Activated T-cell treated with anti-CD3 and anti-CD28 coated beads, Interleukin-2, amount 50 U/mL, for 72 hours (primary cell): ENCODE measurements around the gene LGI4. TPM values are rescaled to one million over a fixed set of nuclear protein-coding genes. Genes with fewer than 3 reads are reported as not detected.
A peak's percentile ranks its signal among the peaks of the same experiment; 100 is the strongest.

Source experiments
- ATAC-seq, 2 donors: fragments of 150-1000 bp; cut with Tn5 transposase; replicated peaks in 1 of 2; 2 replicates each; pipeline ENCODE4 v1.10.0; 2021; ENCODE audit warnings: moderate library complexity in 2 of 2, mild to moderate bottlenecking in 1 of 2
- DNase-seq, 2 donors: peaks; one replicate each; pipeline ENCODE4 v3.0.0; 2021 to 2022; ENCODE audit warnings: mixed read lengths in 1 of 2
- H3K27ac Mint-ChIP-seq: one replicate; pipeline ENCODE4 v1.8.0; 2022; ENCODE audit warnings: mild to moderate bottlenecking, moderate library complexity, mixed read lengths
- H3K27me3 Mint-ChIP-seq: one replicate; pipeline ENCODE4 v1.8.0; 2022; ENCODE audit warnings: low read depth, mixed read lengths
- H3K36me3 Mint-ChIP-seq, 2 donors: one replicate each; pipeline ENCODE4 v1.8.0; 2022; ENCODE audit warnings: mixed read lengths in 2 of 2, mild to moderate bottlenecking in 1 of 2; ENCODE audit not compliant: insufficient read depth in 2 of 2
- H3K4me1 Mint-ChIP-seq: one replicate; pipeline ENCODE4 v1.8.0; 2022; ENCODE audit warnings: low read depth, mixed read lengths
- H3K4me3 Mint-ChIP-seq, 2 donors: one replicate each; pipeline ENCODE4 v1.8.0; 2022; ENCODE audit warnings: mild to moderate bottlenecking in 2 of 2, mixed read lengths in 2 of 2, moderate library complexity in 2 of 2
- H3K9me3 Mint-ChIP-seq, 2 donors: one replicate each; pipeline ENCODE4 v1.8.0; 2022; ENCODE audit warnings: mixed read lengths in 2 of 2
- total RNA-seq, 2 donors: library from RNA; stranded (reverse); gene quantifications; one replicate each; pipeline ENCODE4 v1.2.3, GENCODE V29; 2022

Gene LGI4
- total RNA-seq, 2 donors from 2014 or later = 0.72 to 1.00 TPM

GRCh38 chr19:35120492-35120891, 14.4 kb downstream of the LGI4 start:
- H3K27ac Mint-ChIP-seq = no peak overlapping the region
- H3K27me3 Mint-ChIP-seq = no peaks in the 10 kb centered on the region
- no peaks in the 10 kb centered on the region for H3K9me3 Mint-ChIP-seq

GRCh38 chr19:35119578-35120155, 15.2 kb downstream of the LGI4 start:
- no peaks in the 10 kb centered on the region for H3K27me3 Mint-ChIP-seq
- no peaks in the 10 kb centered on the region for H3K36me3 Mint-ChIP-seq
- DNase-seq (no peak), ATAC-seq (no peak)
- H3K27ac Mint-ChIP-seq = no peak overlapping the region
- H3K4me1 Mint-ChIP-seq = peaks cover 15% of the 10 kb centered on the region
- H3K4me3 Mint-ChIP-seq = no peak overlapping the region
- H3K9me3 Mint-ChIP-seq = no peaks in the 10 kb centered on the region

More at GRCh38 chr19:35120492-35120891, 14.4 kb downstream of the LGI4 start:
- ATAC-seq (no peak), DNase-seq (no peak)
- peaks cover 16% of the 10 kb centered on the region for H3K4me1 Mint-ChIP-seq
- no peak overlapping the region for H3K4me3 Mint-ChIP-seq
- no peaks in the 10 kb centered on the region for H3K36me3 Mint-ChIP-seq

DNA sequence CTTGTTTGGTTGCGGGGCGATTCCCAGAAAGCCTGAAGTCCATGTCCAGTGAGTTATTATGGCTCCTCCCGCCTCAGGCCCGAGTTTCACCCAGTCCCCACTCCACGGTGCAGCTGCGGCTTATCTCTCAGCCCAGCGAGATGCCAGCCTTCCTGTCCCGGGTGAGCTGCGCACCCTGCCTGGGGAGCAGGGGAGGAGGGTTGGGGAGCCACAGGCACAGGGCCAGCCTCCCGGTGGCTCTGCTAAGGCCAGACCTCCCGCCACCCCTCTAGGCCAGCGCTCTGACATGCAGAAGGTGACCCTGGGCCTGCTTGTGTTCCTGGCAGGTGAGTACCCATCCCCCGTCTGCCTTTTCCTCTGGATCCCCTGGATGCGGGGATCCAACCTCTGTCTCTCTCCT, 15.8 kb downstream of the LGI4 start:
- Mint-ChIP-seq H3K27me3 (no peaks in the 10 kb centered on the region), H3K4me1 (peaks cover 14% of the 10 kb centered on the region), H3K27ac (no peak overlapping the region), H3K36me3 (no peaks in the 10 kb centered on the region), H3K9me3 (no peaks in the 10 kb centered on the region), H3K4me3 (no peak overlapping the region)
- no peak for ATAC-seq
- no peak for DNase-seq

DNA sequence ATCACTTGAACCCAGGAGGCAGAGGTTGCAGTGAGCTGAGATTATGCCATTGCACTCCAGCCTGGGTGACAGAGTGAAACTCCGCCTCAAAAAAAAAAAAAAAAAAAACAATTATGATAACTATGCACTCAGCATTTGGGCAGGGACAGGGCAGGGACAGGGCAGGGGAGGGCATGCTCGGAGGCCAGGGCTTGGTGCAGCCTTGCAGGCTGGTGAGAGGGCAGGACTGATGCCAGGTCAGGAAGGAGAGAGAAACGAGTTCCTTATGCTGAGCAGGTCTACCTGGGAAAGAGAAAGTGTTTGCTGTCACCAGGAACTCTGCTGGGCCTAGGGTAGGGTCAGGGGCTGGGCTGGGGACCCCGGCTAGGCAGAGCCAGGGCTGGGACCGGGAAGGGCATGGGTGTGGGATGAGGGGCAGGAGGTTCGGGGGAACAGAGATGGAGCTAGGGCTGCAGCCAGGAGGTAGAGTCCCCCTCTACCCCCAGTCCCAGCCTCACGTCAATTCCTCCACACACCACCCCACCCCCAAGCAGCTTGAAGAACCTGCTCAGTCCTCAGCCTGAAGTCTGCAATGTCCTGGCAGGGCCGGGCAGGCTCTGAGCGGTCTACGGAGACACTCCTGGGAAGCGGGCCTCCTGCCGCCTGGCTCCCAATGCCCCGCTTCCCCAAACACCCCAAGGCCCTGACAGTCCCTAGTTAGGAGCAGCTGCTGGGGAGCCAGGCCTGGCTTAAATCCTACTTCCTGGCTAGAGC, 16.4 kb downstream of the LGI4 start:
- Mint-ChIP-seq H3K36me3 (no peaks in the 10 kb centered on the region), H3K4me1 (peaks cover 7% of the 10 kb centered on the region), H3K9me3 (no peaks in the 10 kb centered on the region), H3K27ac (no peak overlapping the region), H3K27me3 (no peaks in the 10 kb centered on the region), H3K4me3 (no peak overlapping the region)
- ATAC-seq (no peak), DNase-seq (no peak)

- Mint-ChIP-seq H3K27ac (no peak overlapping the region), H3K36me3 (no peaks in the 10 kb centered on the region), H3K4me3 (no peak overlapping the region), H3K9me3 (no peaks in the 10 kb centered on the region), H3K4me1 (peaks cover 7% of the 10 kb centered on the region), H3K27me3 (no peaks in the 10 kb centered on the region)
- ATAC-seq = no peak
- no peak for DNase-seq
These were observed 17.1 kb downstream of the LGI4 start for GRCh38 chr19:35117799-35118198.

DNA sequence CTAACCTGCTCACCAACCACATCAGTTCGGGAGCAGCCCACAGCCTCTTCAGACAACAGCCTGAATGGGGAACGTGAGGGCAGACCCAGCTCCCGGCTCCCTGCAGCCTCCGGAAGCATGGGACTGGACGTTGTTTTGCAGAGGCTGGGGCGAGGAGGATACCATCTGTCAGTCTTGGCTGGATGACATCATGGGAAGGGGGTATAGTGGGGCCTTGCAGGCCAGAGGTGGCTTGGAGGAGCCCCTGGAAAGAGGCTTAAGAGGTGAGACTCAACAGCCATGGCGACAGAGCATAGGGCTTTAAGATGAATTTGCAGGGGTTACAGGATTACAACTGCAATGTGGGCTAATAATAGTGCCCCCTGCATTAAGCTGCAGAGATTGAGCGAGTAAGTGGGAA, 17.7 kb downstream of the LGI4 start:
- peaks cover 7% of the 10 kb centered on the region for H3K4me1 Mint-ChIP-seq
- DNase-seq (no peak), ATAC-seq (no peak)
- no peaks in the 10 kb centered on the region for H3K9me3 Mint-ChIP-seq
- H3K36me3 Mint-ChIP-seq = no peaks in the 10 kb centered on the region
- no peak overlapping the region for H3K4me3 Mint-ChIP-seq
- H3K27ac Mint-ChIP-seq = no peak overlapping the region
- no peaks in the 10 kb centered on the region for H3K27me3 Mint-ChIP-seq

DNA sequence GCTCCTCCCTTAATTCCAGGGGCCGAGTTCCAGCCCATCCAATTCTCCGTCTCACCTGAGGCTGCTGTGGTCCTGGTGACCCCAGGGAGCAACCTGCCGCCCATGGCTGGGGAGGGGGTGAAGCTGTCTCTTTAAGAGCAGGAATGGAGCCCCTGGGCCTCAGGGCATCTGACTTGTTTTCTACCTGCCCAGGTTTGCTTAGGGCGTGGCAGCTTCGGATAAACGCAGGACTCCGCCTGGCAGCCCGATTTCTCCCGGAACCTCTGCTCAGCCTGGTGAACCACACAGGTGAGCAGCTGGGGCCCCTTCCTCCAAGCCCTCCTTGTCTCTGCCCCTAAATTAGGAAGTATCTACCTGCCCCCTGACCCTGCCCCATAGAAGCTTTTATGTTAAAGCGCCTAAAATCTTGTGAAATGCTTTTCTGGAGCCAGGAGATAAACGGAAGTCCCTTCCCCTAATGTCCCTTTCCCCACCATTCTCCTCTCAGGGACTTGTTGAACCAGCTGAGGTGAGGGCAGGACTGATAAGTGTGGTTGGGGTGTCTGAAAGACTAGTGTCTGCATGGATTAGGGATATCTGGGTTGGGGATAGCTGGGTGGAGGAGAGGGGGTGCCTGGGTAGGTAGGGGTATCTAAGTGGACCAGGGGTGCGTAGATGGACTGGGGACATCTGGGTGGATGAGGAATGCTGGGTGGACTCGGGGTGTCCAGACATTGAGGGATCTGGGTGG, 18.6 kb downstream of the LGI4 start:
- H3K27ac Mint-ChIP-seq = no peak overlapping the region
- no peaks in the 10 kb centered on the region for H3K36me3 Mint-ChIP-seq
- no peak overlapping the region for H3K4me3 Mint-ChIP-seq
- H3K9me3 Mint-ChIP-seq = no peaks in the 10 kb centered on the region
- H3K4me1 Mint-ChIP-seq = peaks cover 7% of the 10 kb centered on the region
- no peaks in the 10 kb centered on the region for H3K27me3 Mint-ChIP-seq
- DNase-seq (no peak), ATAC-seq (no peak)

DNA sequence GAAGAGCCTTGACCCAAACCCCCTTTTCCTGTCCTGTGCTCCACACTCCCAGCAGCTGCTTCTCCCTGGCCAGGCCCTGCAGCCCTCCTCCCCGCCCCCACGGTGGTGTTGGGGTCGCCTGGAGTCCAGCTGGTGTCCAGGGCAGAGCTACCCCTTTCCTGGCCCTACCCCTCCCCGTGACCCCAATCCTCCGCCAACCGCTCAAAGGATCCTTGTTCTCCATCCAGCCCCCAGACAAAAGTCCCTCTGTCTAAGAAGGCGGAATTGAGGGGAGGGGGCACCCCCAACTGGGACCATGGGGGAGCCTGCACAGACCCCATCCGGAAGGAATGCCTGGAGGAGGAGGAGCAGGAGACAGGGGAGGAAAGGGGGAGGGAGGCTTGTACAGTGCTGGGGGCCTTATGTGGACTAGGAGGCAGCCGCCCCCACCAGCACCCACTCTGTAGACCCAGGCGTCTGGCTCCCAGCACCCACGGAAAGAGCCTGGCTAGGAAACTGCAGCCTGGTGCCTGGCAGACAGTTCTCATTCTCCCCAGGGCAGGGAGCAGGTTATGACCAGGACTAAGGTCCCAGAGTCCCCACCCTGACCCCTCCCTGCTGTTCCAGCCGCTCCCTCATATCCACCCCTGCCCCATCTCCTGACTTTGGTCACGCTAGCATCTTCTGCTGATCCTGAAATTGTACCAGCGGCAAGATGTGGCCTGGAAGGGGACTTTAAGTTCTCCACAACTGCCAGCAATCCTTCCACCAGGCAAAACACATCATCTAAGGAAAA, 19.5 kb downstream of the LGI4 start, which contains the start of gene FXYD3:
TSS of gene FXYD3 (plus strand) at position 647 of the 775 bp plus-strand sequence. CDS start 3,554 bp downstream, outside the sequence.
- Mint-ChIP-seq H3K27me3 (no peaks in the 10 kb centered on the region), H3K4me3 (peak within 1 kb of the TSS; percentile 51 to 62), H3K9me3 (no peaks in the 10 kb centered on the region), H3K4me1 (peaks cover 7% of the 10 kb centered on the region), H3K27ac (no peak within 1 kb of the TSS), H3K36me3 (no peaks in the 10 kb centered on the region)
- ATAC-seq = no peak
- DNase-seq = no peak

DNA sequence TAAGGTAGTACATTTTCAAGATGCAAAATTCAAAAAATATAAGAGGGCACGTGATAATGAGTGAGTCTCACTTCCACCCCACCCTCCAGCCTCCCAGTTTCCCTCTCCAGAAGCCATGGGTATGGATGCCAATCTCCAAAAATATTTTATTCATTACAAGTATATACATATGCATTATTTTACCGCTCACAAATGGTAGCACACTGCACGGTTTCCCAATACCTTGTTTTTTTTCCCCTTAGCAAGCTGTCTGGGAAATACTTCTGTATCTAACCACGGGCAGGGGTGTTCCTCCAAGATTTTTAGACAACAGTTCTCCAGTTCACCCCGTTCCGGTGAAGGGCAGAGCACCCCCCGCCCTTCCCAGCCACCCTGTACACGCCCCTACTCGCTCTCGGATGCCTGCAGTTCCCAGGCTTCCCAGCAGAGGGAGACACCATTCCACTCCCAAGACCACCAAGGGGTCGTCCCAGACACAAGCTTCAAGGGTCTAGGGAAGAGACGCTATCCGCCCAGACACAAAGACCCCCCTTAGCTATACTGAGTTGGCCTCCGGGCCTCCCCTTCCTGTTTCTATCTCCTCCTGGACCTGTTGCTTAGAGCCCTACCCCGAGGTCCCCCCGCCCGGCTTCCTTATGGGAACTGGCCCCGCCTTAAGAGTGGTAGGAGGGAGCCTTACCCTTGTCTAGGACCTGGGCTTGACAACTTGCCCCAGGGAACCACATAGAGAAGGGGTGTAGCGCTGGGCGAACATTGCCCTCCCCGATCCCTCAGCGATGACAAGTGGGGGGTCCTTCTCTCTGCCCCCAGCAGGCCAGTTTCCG, 20.3 kb downstream of the LGI4 start:
- H3K27me3 Mint-ChIP-seq = no peaks in the 10 kb centered on the region
- ATAC-seq (peak; percentile 86 to 88), DNase-seq (peak; percentile 75 to 78)
- H3K9me3 Mint-ChIP-seq = no peaks in the 10 kb centered on the region
- H3K36me3 Mint-ChIP-seq = no peaks in the 10 kb centered on the region
- H3K27ac Mint-ChIP-seq = no peak overlapping the region
- H3K4me3 Mint-ChIP-seq = peak overlapping the region; percentile 51 to 62
- peaks cover 7% of the 10 kb centered on the region for H3K4me1 Mint-ChIP-seq

DNA sequence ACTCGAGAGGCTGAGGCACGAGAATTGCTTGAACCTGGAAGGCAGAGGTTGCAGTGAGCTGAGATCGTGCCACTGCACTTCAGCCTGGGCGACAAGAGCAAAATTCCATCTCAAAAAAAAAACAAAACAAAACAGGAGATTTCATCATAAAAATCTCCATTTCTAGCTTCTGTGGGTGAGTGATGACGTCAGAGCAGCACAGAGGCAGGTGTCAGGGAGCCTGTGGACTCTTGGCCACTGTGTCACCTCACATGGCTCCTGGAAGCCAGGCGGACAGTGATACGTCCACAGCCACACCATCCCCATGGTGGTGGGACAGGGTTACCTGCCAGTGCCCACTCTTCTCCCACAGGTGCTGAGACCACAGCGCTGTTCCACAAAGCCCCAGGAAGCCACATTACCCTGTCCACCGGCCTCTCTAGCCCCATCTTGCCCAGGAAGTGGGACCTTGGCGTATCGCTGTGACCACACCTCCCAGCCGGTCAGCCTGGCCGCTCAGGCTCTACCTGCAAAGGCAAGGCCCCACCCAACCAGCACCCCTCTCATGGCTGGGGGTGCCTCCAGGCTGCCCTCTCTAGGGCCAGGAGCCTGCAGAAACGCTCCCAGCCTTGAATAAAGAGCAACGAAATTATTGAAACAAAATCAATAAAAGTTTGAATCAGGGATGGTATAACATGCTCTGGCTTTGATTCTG, 21.7 kb downstream of the LGI4 start:
- no peak for DNase-seq

GRCh38 chr19:35110974-35111373, 23.9 kb downstream of the LGI4 start:
- H3K27me3 Mint-ChIP-seq = no peaks in the 10 kb centered on the region
- ATAC-seq = no peak
- peaks cover 0 to 3% of the 10 kb centered on the region in 2 donors for H3K36me3 Mint-ChIP-seq
- no peak for DNase-seq
- H3K4me3 Mint-ChIP-seq = no peak overlapping the region
- no peaks in the 10 kb centered on the region for H3K9me3 Mint-ChIP-seq
- H3K27ac Mint-ChIP-seq = no peak overlapping the region
- H3K4me1 Mint-ChIP-seq = peaks cover 7% of the 10 kb centered on the region

More for the DNA sequence above, 21.7 kb downstream of the LGI4 start:
- no peaks in the 10 kb centered on the region for H3K36me3 Mint-ChIP-seq
- H3K9me3 Mint-ChIP-seq = no peaks in the 10 kb centered on the region
- ATAC-seq = no peak
- H3K27ac Mint-ChIP-seq = no peak overlapping the region
- H3K4me3 Mint-ChIP-seq = no peak overlapping the region
- no peaks in the 10 kb centered on the region for H3K27me3 Mint-ChIP-seq
- H3K4me1 Mint-ChIP-seq = peaks cover 7% of the 10 kb centered on the region
